ENCODE measurements around the gene NNAT.
"Not testable (repeated sequence)": the region's sequence is repeated elsewhere in the genome, so short reads cannot be mapped to it uniquely, and the experiment has no call there.

NNAT gene

GRCh38 chr20:37547912-37548311 is 26.9 kb downstream of the NNAT start:
- Histone ChIP-seq H3K27me3 (ENCODE audit: low read depth) (no peaks in the 10 kb centered on the region), H3K4me1 (no peaks in the 10 kb centered on the region), H3K4me3 (no peak overlapping the region), H3K36me3 (replicated peaks) (no peaks in the 10 kb centered on the region), H3K9me3 (no peaks in the 10 kb centered on the region)
- DNase-seq (ENCODE audit: low spot score in 2 of 2): no peak
- in situ Hi-C loops (cut with MboI; ENCODE audit: low sequenced_read_pairs): no loop called here

- not testable (repeated sequence) for H3K4me1 ChIP-seq; H3K36me3 ChIP-seq (replicated peaks); H3K27me3 ChIP-seq (ENCODE audit: low read depth); DNase-seq (ENCODE audit: low spot score in 2 of 2); H3K4me3 ChIP-seq; H3K9me3 ChIP-seq
- in situ Hi-C loops (cut with MboI; ENCODE audit: low sequenced_read_pairs): loop anchor here (25.0 kb wide), 1 partner anchor 662 kb away; no protein-coding TSS in a partner anchor
These were observed 29.3 kb downstream of the NNAT start for GRCh38 chr20:37550101-37550920.

- in situ Hi-C loops (cut with MboI; ENCODE audit: low sequenced_read_pairs): loop anchor here (25.0 kb wide), 1 partner anchor 661 kb away; no protein-coding TSS in a partner anchor
- H3K27me3 ChIP-seq (ENCODE audit: low read depth); H3K36me3 ChIP-seq (replicated peaks); H3K4me1 ChIP-seq; H3K9me3 ChIP-seq; H3K4me3 ChIP-seq; DNase-seq (ENCODE audit: low spot score in 2 of 2): not testable (repeated sequence)
These were observed 30.6 kb downstream of the NNAT start for GRCh38 chr20:37551660-37552059.

- Histone ChIP-seq H3K4me1 (no peaks in the 10 kb centered on the region), H3K36me3 (replicated peaks) (no peaks in the 10 kb centered on the region), H3K4me3 (no peak overlapping the region), H3K9me3 (no peaks in the 10 kb centered on the region), H3K27me3 (ENCODE audit: low read depth) (no peaks in the 10 kb centered on the region)
- in situ Hi-C loops (cut with MboI; ENCODE audit: low sequenced_read_pairs): loop anchor here (25.0 kb wide), 1 partner anchor 660 kb away; no protein-coding TSS in a partner anchor
- no peak for DNase-seq (ENCODE audit: low spot score in 2 of 2)
These were observed 31.4 kb downstream of the NNAT start for GRCh38 chr20:37552415-37552814.

- in situ Hi-C loops (cut with MboI; ENCODE audit: low sequenced_read_pairs): loop anchor here (25.0 kb wide), 1 partner anchor 657 kb away; no protein-coding TSS in a partner anchor
- not testable (repeated sequence) for H3K9me3 ChIP-seq, H3K4me3 ChIP-seq
These were observed 33.8 kb downstream of the NNAT start for GRCh38 chr20:37554721-37555298.

GRCh38 chr20:37556538-37556937 is 35.5 kb downstream of the NNAT start:
- Histone ChIP-seq H3K4me3 (no peak overlapping the region), H3K9me3 (no peaks in the 10 kb centered on the region), H3K4me1 (no peaks in the 10 kb centered on the region), H3K27me3 (ENCODE audit: low read depth) (no peaks in the 10 kb centered on the region), H3K36me3 (replicated peaks) (no peaks in the 10 kb centered on the region)
- in situ Hi-C loops (cut with MboI; ENCODE audit: low sequenced_read_pairs): loop anchor here (25.0 kb wide), 1 partner anchor 656 kb away; no protein-coding TSS in a partner anchor
- DNase-seq (ENCODE audit: low spot score in 2 of 2): no peak

More at GRCh38 chr20:37554721-37555298, 33.8 kb downstream of the NNAT start:
- H3K4me1 ChIP-seq; H3K27me3 ChIP-seq (ENCODE audit: low read depth); DNase-seq (ENCODE audit: low spot score in 2 of 2); H3K36me3 ChIP-seq (replicated peaks): not testable (repeated sequence)

GRCh38 chr20:37558306-37558705 is 37.3 kb downstream of the NNAT start:
- no peaks in the 10 kb centered on the region for H3K4me1 ChIP-seq

GRCh38 chr20:37558779-37559178 is 37.7 kb downstream of the NNAT start:
- H3K27me3 ChIP-seq (ENCODE audit: low read depth): no peaks in the 10 kb centered on the region
- H3K36me3 ChIP-seq (replicated peaks): no peaks in the 10 kb centered on the region
- H3K9me3 ChIP-seq: no peaks in the 10 kb centered on the region
- H3K4me3 ChIP-seq: no peak overlapping the region
- H3K4me1 ChIP-seq: no peaks in the 10 kb centered on the region
- DNase-seq (ENCODE audit: low spot score in 2 of 2): no peak
- in situ Hi-C loops (cut with MboI; ENCODE audit: low sequenced_read_pairs): loop anchor here (25.0 kb wide), 1 partner anchor 654 kb away; no protein-coding TSS in a partner anchor

More at GRCh38 chr20:37558306-37558705, 37.3 kb downstream of the NNAT start:
- Histone ChIP-seq H3K27me3 (ENCODE audit: low read depth) (no peaks in the 10 kb centered on the region), H3K9me3 (no peaks in the 10 kb centered on the region), H3K36me3 (replicated peaks) (no peaks in the 10 kb centered on the region), H3K4me3 (no peak overlapping the region)
- in situ Hi-C loops (cut with MboI; ENCODE audit: low sequenced_read_pairs): loop anchor here (25.0 kb wide), 1 partner anchor 654 kb away; no protein-coding TSS in a partner anchor
- DNase-seq (ENCODE audit: low spot score in 2 of 2): no peak

- Histone ChIP-seq H3K27me3 (ENCODE audit: low read depth) (no peaks in the 10 kb centered on the region), H3K4me1 (no peaks in the 10 kb centered on the region), H3K36me3 (replicated peaks) (no peaks in the 10 kb centered on the region), H3K4me3 (no peak overlapping the region), H3K9me3 (no peaks in the 10 kb centered on the region)
- no peak for DNase-seq (ENCODE audit: low spot score in 2 of 2)
- in situ Hi-C loops (cut with MboI; ENCODE audit: low sequenced_read_pairs): loop anchor here (25.0 kb wide), 1 partner anchor 653 kb away; no protein-coding TSS in a partner anchor
These were observed 38.4 kb downstream of the NNAT start for GRCh38 chr20:37559312-37560027.

GRCh38 chr20:37560629-37561028 is 39.6 kb downstream of the NNAT start:
- Histone ChIP-seq H3K4me3 (no peak overlapping the region), H3K36me3 (replicated peaks) (no peaks in the 10 kb centered on the region), H3K27me3 (ENCODE audit: low read depth) (no peaks in the 10 kb centered on the region), H3K9me3 (no peaks in the 10 kb centered on the region), H3K4me1 (no peaks in the 10 kb centered on the region)
- in situ Hi-C loops (cut with MboI; ENCODE audit: low sequenced_read_pairs): loop anchor here (25.0 kb wide), 1 partner anchor 652 kb away; no protein-coding TSS in a partner anchor
- DNase-seq (ENCODE audit: low spot score in 2 of 2): no peak

- no peaks in the 10 kb centered on the region for H3K27me3 ChIP-seq (ENCODE audit: low read depth)
- H3K36me3 ChIP-seq (replicated peaks): no peaks in the 10 kb centered on the region
- H3K4me1 ChIP-seq: peaks cover 8% of the 10 kb centered on the region
- in situ Hi-C loops (cut with MboI; ENCODE audit: low sequenced_read_pairs): loop anchor here (25.0 kb wide), 1 partner anchor 649 kb away; no protein-coding TSS in a partner anchor
- no peaks in the 10 kb centered on the region for H3K9me3 ChIP-seq
- no peak overlapping the region for H3K4me3 ChIP-seq
- DNase-seq (ENCODE audit: low spot score in 2 of 2): no peak
These were observed 41.8 kb downstream of the NNAT start for GRCh38 chr20:37562695-37563480.

- no peaks in the 10 kb centered on the region for H3K27me3 ChIP-seq (ENCODE audit: low read depth)
- H3K36me3 ChIP-seq (replicated peaks): no peaks in the 10 kb centered on the region
- DNase-seq (ENCODE audit: low spot score in 2 of 2): no peak
- no peak overlapping the region for H3K4me3 ChIP-seq
- H3K9me3 ChIP-seq: no peaks in the 10 kb centered on the region
- in situ Hi-C loops (cut with MboI; ENCODE audit: low sequenced_read_pairs): loop anchor here (25.0 kb wide), 1 partner anchor 648 kb away; no protein-coding TSS in a partner anchor
- peaks cover 11% of the 10 kb centered on the region for H3K4me1 ChIP-seq
These were observed 43.0 kb downstream of the NNAT start for GRCh38 chr20:37564016-37564387.

All from HAP-1 (cell line).